ENCODE results near the gene CRACR2A. TPM values are rescaled to one million over a fixed set of nuclear protein-coding genes. Genes with fewer than 3 reads are reported as not detected.

CRACR2A gene
- total and polyA plus RNA-seq, 3 donors from 2014 or later, result 3.1 to 5.0 (median 4.0) TPM

- Histone ChIP-seq H3K27me3 (no peaks in the 10 kb centered on the region), H3K27ac (peak overlapping the region in 1 of 2 donors; percentile 59), H3K4me3 (no peak overlapping the region), H3K36me3 (ENCODE audit: low read depth, missing control alignments) (no peaks in the 10 kb centered on the region), H3K9me3 (no peaks in the 10 kb centered on the region), H3K4me1 (no peaks in the 10 kb centered on the region)
- TF ChIP-seq, protein P1, sequence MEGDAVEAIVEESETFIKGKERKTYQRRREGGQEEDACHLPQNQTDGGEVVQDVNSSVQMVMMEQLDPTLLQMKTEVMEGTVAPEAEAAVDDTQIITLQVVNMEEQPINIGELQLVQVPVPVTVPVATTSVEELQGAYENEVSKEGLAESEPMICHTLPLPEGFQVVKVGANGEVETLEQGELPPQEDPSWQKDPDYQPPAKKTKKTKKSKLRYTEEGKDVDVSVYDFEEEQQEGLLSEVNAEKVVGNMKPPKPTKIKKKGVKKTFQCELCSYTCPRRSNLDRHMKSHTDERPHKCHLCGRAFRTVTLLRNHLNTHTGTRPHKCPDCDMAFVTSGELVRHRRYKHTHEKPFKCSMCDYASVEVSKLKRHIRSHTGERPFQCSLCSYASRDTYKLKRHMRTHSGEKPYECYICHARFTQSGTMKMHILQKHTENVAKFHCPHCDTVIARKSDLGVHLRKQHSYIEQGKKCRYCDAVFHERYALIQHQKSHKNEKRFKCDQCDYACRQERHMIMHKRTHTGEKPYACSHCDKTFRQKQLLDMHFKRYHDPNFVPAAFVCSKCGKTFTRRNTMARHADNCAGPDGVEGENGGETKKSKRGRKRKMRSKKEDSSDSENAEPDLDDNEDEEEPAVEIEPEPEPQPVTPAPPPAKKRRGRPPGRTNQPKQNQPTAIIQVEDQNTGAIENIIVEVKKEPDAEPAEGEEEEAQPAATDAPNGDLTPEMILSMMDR (IDR thresholded peaks at IDR 0.05), result no peak
- TF ChIP-seq POLR2A (IDR thresholded peaks at IDR 0.05), result no peak
- DNase-seq, result no peak
- 70 to 75% methylated on average over 5 to 6 of the region's 6 CpGs for WGBS, 2 donors
- intact Hi-C loops (cut with DNase I; ENCODE audit: low total_unique reads), result no loop called here
Observed at GRCh38 chr12:3744229-3744901, 8.5 kb downstream of the CRACR2A start.

GRCh38 chr12:3743803-3744202 is 9.1 kb downstream of the CRACR2A start:
- no peak for TF ChIP-seq POLR2A (IDR thresholded peaks at IDR 0.05)
- TF ChIP-seq, protein P1 (IDR thresholded peaks at IDR 0.05), result no peak
- no peaks in the 10 kb centered on the region for H3K27me3 ChIP-seq
- WGBS, 2 donors, result 47 to 56% methylated on average over 6 of the region's 6 CpGs
- no peaks in the 10 kb centered on the region for H3K4me1 ChIP-seq
- intact Hi-C loops (cut with DNase I; ENCODE audit: low total_unique reads), result no loop called here
- H3K4me3 ChIP-seq, result no peak overlapping the region
- H3K36me3 ChIP-seq (ENCODE audit: low read depth, missing control alignments), result no peaks in the 10 kb centered on the region
- no peak for DNase-seq
- H3K9me3 ChIP-seq, result no peaks in the 10 kb centered on the region
- H3K27ac ChIP-seq, result peak overlapping the region in 1 of 2 donors; percentile 59

DNA sequence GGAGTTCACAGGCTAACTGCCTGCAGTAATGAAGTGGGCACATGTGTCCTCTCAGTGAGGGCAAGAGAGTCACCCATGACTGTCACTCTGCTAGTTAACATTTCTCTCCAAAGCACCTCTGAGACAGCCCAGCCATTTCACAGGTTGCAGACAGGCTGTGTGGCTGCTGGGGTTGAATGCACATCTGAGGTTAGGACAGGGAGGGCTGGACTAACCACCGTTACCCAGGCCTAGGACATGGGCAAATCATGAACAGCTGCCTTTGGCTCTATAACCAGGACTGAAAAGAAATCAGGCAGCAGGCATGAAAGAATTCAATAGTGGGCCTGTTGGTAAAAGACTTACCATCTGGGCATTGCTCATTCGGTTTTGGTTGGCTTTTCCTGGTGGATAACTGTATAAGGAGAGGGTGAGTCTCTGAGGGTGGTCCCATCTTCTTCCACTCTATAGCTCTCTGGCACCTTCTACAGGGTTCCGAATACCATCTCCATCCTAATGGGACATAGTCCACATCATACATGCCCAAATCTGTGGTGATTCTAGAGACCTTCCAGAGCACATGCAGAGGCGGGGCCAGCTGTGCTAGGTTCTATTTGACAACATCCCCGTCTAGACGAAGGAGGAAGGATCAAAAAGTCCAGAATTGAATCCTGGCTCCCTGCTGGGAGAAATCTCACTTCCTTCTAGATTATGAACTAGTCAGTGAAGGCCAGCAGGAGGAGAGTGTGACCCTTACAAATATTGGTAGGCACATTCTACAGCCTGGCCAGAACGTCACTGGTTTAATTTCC is 10.8 kb downstream of the CRACR2A start:
- WGBS, 2 donors, result 85 to 91% methylated on average over 7 of the region's 7 CpGs
- Histone ChIP-seq H3K4me3 (no peak overlapping the region), H3K36me3 (ENCODE audit: low read depth, missing control alignments) (no peaks in the 10 kb centered on the region), H3K4me1 (no peaks in the 10 kb centered on the region), H3K27me3 (no peaks in the 10 kb centered on the region), H3K9me3 (no peaks in the 10 kb centered on the region), H3K27ac (peak overlapping the region in 1 of 2 donors; percentile 59)
- DNase-seq, result no peak
- TF ChIP-seq, protein P1 (IDR thresholded peaks at IDR 0.05), result no peak
- no peak for TF ChIP-seq POLR2A (IDR thresholded peaks at IDR 0.05)
- intact Hi-C loops (cut with DNase I; ENCODE audit: low total_unique reads), result no loop called here

DNA sequence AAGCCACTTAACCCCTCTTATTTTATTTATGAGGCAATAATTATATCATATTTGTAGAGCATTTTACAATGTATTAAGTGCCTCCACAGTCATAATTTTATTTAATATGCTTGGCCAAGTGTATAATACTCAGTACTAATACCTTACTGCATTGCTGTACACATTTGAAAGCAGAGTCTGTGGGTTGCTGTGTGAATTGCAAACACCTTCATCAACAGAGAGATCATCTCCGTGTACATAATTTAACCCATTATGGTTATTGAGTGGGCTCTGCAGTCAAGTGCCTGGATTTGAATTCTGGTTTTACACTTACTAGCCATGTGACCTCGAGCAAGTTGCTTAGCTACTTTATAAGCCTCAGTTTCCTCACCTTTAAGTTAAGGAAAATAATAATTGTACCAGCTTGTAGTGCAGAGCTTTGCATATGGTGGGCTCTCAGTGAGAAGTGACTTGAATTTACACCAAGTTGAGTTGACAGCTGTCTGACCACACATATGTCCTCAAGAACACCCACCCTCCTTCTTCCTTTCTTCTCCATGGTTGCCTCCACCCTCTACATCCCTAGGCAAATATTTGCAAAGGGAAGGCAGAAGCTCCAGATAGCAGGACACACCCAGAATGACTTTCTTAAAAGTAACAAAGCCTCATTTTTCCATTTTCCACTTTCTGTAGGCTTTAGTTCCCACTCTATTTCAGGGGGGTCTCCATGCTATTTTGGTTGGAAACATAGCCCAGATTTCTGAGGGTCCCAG is 12.3 kb downstream of the CRACR2A start:
- 80 to 82% methylated on average over 2 of the region's 2 CpGs for WGBS, 2 donors
- intact Hi-C loops (cut with DNase I; ENCODE audit: low total_unique reads), result no loop called here
- Histone ChIP-seq H3K9me3 (no peaks in the 10 kb centered on the region), H3K27me3 (no peaks in the 10 kb centered on the region), H3K4me1 (no peaks in the 10 kb centered on the region), H3K36me3 (ENCODE audit: low read depth, missing control alignments) (no peaks in the 10 kb centered on the region), H3K4me3 (no peak overlapping the region), H3K27ac (no peak overlapping the region)
- no peak for DNase-seq
- TF ChIP-seq POLR2A (IDR thresholded peaks at IDR 0.05), result no peak
- TF ChIP-seq, protein P1 (IDR thresholded peaks at IDR 0.05), result no peak
